GDM1 (cell line): ENCODE measurements around the gene CASP8AP2.
"Not testable (repeated sequence)": the region's sequence is repeated elsewhere in the genome, so short reads cannot be mapped to it uniquely, and the experiment has no call there.

Experiments used
- DNase-seq: peaks from one replicate; lab custom pipeline; 2025; lab: John Stamatoyannopoulos, UW

CASP8AP2 gene

DNA sequence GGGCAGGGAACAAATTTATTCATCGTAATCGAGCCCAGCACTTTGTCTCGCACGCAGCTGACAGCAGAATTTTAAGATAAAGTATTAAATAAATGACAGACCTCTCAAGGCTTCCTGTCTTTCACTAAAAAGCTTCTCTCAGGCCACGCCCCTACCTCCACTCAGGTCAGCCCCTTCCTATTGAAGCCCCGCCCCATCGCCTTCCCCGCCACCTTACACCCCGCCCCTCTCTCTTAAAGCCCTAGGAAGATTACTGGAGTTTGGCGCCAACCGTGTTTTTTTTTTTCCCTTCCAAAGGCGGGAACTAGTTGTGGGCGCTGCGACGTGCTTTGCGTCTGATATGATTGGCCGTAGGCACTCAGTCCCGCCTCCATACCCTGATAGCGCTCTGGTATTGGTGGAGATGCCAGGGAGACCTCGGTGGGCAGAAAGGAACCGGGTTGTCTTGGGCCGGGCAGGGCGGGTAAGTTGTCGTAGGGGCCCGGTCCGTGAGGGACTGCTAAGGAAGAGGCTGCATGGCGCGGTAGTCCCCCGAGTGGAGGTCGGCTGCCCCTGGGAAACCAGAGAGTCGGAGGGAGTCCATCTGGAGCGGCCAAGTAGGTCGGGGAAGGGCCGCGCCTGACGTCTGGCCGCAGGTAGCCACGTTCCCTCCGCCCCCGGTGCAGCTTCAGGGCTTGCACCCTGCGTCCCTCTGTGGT is at the start of gene CASP8AP2:
Gene CASP8AP2, plus strand, starts transcription at position 409 of the 698 bp plus-strand sequence.
- DNase-seq = peak; percentile 96

DNA sequence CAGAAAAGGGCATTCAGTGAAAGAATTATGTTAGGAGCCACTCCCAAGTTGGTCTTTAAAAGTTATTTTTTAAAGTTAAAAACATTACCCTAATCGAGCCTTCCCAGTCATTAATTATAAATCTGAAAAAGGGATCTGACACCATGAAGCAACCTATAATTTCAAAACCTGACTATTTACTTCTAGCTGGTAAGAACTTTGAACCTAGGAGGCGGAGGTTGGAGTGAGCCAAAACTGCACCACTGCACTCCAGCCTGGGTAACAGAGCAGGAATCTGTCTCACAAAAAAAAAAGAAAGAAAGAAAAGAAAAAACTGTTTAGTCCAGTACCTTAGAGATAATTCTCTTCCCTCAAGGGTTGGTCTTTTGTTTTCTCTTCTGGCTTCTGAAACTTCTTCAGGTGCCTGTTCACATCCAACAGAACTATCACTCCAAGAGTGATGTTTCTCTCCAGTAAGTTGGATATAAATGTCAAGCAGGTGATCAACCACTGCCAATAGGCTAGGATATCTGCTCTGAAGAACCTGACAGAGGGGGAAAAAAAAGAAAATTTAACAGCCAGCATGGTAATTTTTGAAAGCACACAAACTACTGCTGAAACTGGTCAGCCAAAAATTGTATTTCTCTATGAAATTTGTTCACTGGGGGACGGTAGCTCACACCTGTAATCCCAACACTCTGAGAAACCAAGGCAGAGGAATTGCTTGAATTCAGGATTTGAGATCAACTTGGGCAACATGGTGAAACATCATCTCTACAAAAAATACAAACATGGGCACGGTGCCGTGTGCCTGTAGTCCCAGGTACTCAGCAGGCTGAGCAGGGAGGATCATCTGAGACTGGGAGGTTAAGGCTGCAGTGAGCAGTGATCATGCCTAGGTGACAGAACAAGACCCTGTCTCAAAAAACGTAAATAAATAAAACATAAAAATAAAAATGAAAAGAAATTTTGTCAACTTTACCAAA is 48.3 kb upstream of the CASP8AP2 start:
- DNase-seq = no peak

DNA sequence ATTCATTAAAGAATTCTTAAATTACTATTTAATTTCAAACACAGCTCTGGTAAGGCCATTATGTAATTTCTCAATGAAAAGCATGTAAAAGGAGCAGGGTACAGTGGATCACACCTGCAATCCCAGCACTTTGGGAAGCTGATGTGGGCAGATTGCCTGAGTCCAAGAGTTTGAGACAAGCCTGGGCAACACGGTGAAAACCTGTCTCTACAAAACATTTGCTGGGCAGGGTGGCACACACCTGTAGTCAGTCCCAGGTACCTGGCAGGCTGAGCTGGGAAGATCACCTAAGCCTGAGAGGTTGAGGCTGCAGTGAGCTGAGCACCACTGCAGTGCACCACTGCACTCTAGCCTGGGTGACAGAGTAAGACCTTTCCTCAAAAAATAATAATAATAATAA is 47.5 kb upstream of the CASP8AP2 start:
- no peak for DNase-seq

DNA sequence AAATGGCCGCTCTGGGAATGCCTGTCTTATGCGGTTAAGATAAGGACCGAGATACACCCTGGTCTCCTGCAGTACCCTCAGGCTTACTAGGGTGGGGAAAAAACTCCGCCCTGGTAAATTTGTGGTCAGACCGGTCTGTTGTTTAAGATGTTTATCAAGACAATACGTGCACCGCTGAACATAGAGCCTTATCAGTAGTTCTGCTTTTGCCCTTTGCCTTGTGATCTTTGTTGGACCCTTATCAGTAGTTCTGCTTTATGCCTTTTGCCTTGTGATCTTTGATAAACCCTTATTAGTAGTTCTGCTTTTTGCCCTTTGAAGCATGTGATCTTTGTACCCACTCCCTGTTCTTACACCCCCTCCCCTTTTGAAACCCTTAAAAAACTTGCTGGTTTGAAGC is 46.4 kb upstream of the CASP8AP2 start:
- not testable (repeated sequence) for DNase-seq

DNA sequence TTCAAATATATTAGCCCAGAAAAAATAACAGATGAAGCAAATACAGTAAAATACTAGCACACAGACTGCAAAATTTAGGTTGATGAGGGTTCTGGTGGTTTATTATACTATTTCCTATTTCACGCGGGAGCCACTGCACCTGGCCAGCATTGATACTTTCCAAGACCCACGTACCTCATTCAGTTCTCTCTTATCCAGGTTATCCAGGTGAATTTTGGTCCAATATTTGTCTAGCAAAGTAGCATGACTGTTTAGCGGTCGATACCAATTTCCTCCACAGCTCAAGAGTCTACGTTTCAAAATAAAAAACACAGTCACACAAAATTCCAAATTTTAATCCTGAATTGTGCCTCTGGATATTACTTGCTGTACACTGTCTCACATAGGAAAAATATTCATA is 44.8 kb upstream of the CASP8AP2 start:
- no peak for DNase-seq

DNA sequence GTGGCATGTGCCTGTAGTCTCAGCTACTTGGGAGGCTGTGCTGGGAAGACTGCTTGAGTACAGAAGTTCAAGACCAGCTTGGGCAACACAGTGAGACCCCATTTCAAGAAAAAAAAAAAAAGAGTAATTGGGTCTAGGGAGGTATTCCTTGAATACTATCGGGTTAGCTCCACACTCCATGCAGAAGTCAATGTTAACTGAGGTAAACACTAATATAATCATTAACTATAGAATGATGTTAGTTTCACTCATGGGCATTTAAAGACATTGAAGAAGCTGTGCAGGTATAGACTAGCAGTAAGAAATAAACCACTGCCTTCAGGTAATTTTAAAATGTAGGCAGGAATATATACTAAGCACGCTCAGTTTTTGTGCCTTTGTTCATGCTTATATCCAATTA is 42.7 kb upstream of the CASP8AP2 start:
- no peak for DNase-seq

DNA sequence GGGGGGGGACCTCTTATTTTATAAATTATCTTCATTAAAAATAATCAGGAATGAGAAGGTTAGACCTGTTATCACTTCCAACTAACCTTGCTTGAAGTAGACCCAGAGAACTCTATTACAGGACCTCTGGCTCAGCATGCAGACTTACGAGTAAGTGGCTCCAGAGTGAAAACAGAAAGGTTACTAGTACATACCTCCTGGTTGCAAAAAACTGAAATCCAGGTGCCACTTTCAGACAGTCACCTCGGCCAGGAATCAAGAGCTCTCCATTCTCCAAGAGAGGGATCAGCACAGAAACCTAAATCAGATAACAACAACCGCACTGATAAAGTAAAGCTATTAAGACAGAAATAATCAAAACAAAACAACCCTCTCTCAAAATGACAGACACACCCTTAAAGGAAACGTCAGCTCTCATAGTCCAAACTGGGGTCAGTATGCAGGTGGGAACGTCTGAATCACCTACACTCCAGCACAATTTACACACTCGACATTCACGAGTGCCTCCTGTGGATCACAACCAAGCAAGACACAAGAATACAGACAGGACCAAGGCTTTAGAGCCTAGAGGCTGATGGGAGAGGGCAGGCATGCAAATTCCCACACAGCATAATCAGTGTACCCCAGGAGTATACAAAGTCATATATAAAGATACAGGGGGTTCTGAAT is 41.9 kb upstream of the CASP8AP2 start:
- DNase-seq = no peak

DNA sequence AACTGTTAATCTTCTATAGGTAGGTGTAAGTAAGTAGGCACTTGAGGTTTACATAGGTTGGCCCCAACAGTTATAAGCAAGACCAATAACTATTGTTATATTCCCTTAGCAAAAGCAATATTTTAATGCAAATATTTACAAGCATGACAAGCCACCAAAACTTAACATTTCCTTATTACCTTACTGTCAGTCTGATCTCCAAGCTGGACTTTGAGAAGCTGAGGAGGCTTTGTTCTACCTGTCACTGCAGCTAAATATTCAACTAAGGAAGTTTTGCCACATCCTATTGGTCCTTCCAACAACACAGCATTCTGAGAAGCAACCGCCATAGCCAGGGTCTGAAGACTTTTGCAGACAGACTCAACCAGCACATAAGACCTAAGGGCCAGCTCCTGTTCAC is 39.7 kb upstream of the CASP8AP2 start:
- no peak for DNase-seq

DNA sequence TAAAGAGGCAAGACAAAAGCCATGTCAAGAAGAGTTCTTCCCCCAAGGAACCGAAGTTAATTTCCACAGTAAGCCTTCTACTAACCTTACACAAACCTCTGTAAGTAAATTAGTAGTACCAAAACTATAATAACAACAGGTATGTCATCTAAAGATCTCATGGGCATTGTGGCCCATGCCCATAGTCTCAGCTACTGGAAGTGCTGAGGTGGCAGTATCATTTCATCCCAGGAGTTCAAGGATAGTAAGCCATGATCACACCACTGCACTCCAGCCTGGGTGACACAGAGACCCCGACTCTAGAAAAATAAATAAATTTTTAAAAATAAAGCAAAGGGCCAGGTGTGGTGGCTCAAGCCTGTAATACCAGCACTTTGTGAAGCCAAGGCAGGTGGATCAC is 39.3 kb upstream of the CASP8AP2 start:
- no peak for DNase-seq

DNA sequence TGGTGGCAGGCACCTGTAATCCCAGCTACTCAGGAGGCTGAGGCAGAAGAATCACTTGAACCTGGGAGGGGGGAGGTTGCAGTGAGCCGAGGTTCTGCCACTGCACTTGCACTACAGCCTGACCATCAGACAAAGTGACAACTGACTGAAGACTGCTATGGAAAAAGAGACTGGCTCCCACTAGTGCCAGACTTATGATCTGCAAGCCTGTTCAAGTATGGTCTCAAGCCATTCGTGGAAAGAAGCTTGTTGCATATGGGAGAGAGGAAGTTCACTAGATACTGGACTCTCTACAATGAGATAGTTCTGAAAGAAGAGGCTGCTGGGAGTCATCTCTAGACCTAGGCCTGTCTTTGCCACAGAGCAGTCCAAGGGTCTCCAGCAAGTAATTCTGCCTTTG is 36.8 kb upstream of the CASP8AP2 start:
- peak; percentile 53 for DNase-seq

DNA sequence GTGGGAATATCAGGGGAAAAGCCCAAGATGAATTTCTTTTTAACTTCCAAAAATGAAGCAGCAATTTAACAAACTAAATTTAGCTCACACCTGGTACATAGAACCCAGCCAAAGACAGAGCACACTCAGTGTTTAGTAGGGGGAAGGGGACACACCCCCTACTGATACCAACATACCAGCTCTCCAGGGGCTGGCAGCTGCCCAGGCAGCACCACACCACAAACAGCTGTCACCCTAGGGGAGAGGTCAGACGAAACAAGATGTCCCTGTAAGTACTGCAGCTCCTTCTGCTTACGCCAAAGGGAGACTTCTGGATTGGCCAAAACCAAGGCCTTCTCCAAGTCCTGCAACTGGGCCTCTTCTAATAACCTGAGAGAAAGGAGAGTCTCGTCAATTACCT is 36.1 kb upstream of the CASP8AP2 start:
- DNase-seq = no peak

DNA sequence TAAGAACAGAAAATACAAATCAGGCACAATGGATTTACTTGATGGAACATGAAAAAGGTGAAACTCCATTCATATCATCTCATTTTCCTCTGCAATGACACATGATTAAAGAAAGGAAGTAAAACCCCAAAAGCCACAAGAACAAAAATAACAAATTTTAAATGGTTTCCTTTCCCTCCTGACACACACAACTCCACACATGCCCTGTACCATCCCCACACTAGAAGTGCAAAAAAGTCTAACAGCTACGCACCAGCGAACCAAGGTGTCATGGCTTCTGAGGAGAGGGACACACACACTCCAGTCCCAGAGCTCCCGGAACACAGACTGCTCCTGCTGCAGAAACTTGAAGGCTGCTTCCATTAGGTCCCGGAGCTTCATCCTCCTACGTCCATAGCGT is 35.4 kb upstream of the CASP8AP2 start:
- DNase-seq = no peak

DNA sequence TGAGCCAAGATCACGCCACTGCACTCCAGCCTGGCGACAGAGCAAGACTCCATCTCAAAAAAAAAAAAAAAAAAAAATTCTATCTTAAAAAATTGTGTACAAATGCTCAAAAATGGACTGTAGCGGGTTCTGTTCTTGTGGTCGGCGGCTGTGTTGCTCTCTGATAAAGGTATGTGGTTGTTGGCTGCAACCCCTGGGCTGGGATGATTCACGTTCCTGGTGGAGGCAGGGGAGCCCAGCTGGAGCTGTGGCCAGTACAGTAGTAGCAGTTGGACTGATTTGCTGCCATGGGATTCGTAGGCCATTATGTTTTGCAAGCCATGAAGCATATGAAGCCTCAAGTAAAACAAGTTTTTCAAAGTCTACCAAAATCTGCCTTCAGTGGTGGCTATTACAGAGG is 32.4 kb upstream of the CASP8AP2 start:
- DNase-seq = no peak

DNA sequence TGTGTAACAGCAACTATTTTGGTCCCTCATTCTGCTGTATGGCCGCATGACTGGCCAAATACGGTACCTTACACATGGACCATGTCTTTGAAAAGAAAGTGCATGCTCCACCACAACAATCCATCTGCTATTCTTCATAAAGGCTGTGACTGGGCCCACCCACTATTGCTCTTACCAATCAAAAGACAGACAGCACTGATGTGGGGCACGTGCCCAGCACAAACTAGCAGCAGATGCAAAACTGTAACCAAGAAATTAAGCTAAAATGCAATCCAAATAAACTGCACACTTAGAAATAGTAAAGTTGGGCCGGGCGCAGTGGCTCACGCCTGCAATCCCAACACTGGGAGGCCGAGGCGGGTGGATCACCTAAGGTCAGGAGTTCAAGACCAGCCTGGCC is 30.6 kb upstream of the CASP8AP2 start:
- DNase-seq = no peak

DNA sequence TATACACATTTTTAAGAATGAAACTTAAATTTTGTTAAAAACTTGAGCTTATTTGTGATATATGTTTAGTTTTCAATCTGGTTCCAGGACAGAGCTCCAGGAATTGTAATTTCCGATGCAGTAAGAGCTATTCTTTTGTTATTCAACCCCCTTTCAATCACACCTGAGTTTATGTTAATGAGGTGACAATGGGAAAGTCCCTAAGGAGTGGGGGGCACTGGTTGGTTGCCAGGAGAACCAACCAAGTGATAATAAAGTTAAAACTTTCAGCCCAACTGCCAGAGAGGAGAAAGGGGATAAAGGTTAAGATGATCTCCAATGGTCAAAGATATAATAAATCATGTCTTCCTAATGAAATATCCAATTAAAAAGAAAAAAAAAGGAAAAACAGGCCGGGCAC is 29.9 kb upstream of the CASP8AP2 start:
- DNase-seq = no peak

DNA sequence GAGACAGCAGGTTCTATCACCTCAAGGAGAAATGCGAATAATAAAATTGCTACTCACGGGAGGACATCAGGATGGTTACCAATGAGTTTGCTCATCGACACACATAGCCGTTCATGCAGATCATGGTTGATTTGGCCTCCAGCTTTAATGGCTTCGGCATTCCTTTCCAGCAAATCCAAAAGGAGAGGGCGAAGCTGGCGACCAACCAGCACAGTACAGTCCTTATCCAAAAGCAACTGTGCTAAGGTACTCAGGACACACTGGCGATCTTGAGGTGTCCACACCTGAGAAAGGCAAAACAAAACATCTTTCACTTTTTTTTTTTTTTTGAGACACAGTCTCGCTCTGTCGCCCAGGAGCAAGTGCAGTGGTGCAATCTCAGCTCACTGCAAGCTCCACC is 26.4 kb upstream of the CASP8AP2 start:
- no peak for DNase-seq

DNA sequence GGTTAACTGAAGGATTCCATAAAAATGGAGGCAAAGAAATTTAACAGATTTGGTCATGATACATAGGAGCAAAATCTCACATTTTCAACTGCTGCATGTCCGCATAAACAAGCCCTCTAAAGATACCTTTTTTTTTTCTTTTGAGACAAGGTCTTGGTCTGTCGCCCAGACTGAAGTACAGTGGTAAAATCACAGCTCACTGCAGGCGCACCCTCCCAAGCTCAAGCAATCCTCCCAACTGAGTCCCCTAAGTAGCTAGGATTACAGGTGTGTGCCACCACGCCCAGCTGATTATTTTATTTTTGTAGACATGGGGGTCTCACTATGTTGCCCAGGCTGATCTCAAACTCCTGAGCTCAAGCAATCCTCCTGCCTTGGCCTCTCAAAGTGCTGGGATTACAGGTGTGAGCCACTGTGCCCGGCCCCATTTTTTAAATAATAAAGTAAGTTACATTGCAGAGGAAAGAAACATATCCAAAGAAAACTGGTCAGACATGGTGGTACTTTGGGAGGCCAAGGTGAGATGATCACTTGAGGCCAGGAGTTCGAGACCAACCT is 23.8 kb upstream of the CASP8AP2 start:
- DNase-seq = no peak

DNA sequence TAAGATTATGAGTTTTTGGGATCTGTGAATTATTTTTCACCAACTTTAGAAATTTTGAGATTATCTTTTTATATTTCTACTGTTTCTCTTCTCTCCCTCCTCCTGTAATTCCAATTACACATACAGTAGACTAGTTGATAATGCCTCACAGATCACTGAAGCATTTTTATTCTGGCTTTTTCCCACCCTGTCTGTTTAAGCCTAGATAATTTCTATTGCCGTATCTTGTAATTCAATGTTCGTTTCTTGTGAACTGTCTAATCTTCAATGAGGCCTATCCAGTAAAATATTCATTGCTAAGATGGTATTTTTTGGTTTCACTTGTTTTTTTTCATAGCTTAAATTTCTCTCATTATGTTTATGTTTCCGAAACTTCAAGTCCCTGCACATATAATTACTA is 22.1 kb upstream of the CASP8AP2 start:
- no peak for DNase-seq

DNA sequence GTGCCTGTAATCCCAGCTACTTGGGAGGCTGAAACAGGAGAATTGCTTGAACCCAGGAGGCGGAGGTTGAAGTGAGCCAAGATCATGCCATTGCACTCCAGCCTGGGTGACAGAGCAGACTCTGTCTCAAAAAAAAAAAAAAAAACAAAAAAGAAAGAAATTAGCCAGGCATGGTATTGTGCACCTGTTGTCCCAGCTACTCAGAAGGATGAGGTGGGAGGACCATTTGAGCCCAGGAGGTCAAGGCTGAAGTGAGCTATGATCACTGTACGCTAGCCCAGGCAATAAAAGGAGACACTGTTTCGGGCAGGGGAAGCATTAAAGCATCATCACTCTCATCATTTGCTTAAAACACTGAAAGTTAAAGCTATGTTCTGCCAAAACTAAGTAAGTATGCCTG is 16.3 kb upstream of the CASP8AP2 start:
- not testable (repeated sequence) for DNase-seq

DNA sequence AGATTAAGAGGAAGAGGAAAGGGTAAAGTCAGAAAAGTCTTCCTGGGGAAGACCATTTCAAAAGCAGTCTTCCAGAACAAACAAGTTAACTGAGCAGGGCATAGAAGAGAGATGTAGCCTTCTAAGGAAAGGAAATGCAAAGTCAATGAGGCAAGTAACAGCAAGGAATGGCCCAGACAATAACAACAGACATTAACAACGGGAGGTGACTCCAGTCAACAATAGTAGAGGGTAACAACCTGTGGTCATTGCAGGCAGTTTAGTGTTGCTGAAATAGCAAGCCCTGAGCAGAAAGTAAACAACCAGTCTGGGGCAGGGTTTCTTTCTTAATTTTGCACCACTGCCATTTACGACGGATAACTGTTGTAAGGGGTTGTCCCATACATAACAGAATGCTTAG is 12.2 kb upstream of the CASP8AP2 start:
- DNase-seq = no peak

DNA sequence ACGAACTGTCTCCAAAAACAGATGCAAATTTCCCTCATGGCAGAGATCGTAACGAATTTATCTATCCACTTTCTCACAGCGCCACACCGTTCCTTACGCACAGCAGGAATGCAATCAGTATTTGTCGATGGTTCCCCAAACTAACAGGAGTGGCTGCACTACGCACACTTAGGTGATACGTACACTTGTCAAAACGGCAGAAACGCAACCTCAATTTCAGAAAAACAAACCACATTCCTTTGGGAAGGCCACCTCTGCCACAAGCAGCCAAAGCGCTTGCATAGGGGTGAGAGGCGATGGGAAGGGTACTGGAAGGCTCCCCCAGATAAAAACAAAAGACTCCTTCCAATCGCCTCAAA is 10.7 kb upstream of the CASP8AP2 start:
- DNase-seq = no peak

DNA sequence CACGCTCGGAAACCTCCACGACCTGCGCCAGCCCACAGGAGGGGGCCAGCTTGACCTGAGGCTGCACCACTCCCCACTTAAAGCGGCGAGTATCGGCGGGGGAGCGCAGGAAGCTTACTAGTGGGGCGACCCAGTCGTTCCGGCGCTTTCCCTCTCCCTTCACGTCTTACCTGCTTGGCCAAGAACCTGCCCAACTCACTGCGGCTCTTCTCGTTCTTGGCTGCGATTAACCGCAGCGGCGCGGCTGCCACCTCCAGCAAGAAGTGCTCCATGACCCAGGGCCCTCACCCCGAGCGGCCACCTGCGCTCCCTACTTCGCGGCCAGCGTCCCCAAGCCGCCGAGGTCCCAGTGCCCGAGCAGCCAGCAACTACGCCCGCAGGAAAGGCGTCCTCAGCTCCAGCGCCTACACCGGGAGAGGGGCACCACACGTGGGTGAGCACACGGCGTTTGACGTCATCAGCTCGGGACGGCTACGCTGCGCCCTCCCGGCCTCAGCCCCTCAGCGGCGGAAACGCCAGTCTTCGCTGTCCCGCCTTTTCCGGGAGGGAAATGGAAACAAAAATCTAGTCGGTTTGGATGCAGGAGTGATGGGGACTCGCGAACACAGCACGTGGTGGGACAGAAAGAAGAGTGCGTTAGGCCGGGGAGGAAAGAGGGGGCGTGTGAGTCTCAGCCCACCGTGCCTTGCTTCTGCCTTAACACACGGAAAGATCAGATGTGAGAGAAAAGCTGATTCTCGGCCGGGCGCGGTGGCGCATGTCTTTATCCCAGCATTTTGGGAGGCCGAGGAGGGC is 10.1 kb upstream of the CASP8AP2 start, which contains the start of gene MDN1:
Gene MDN1, minus strand, starts transcription at position 459 of the 795 bp plus-strand sequence. Its CDS starts 187 bp downstream, at position 272.
- peak; percentile 92 for DNase-seq
